ENCODE results near the gene CENPB. TPM values are rescaled to one million over a fixed set of nuclear protein-coding genes. Genes with fewer than 3 reads are reported as not detected.

CENPB gene
- total RNA-seq, 1 donor from 2014 or later: 173 TPM

GRCh38 chr20:3747471-3747870, 39.1 kb downstream of the CENPB start:
- DNase-seq (ENCODE audit: low spot score in 2 of 2): no peak
- H3K27me3 ChIP-seq: no peaks in the 10 kb centered on the region
- no peak overlapping the region for H3K27ac ChIP-seq
- intact Hi-C loops (cut with DNase I): no loop called here
- no peak overlapping the region for H3K4me3 ChIP-seq
- H3K36me3 ChIP-seq: no peaks in the 10 kb centered on the region
- peaks cover 3 to 8% of the 10 kb centered on the region in 2 donors for H3K4me1 ChIP-seq
- no peak for TF ChIP-seq CTCF (IDR thresholded peaks at IDR 0.05)
- no peaks in the 10 kb centered on the region for H3K9me3 ChIP-seq

GRCh38 chr20:3745686-3746173, 40.8 kb downstream of the CENPB start:
- Histone ChIP-seq H3K27ac (no peak overlapping the region), H3K36me3 (no peaks in the 10 kb centered on the region), H3K9me3 (no peaks in the 10 kb centered on the region), H3K4me1 (peaks cover 0 to 3% of the 10 kb centered on the region in 2 donors), H3K4me3 (no peak overlapping the region), H3K27me3 (no peaks in the 10 kb centered on the region)
- no peak for DNase-seq (ENCODE audit: low spot score in 2 of 2)
- intact Hi-C loops (cut with DNase I): no loop called here
- TF ChIP-seq CTCF (IDR thresholded peaks at IDR 0.05): no peak

- Histone ChIP-seq H3K9me3 (no peaks in the 10 kb centered on the region), H3K36me3 (no peaks in the 10 kb centered on the region), H3K4me1 (peaks cover 0 to 3% of the 10 kb centered on the region in 2 donors), H3K4me3 (peak overlapping the region in 1 of 2 donors; percentile 19), H3K27me3 (no peaks in the 10 kb centered on the region), H3K27ac (no peak overlapping the region)
- DNase-seq (ENCODE audit: low spot score in 2 of 2): peak in 1 of 2 donors; percentile 81
- intact Hi-C loops (cut with DNase I): no loop called here
- no peak for TF ChIP-seq CTCF (IDR thresholded peaks at IDR 0.05)
Measured at GRCh38 chr20:3744806-3745685, 41.5 kb downstream of the CENPB start.

GRCh38 chr20:3744037-3744436, 42.5 kb downstream of the CENPB start:
- Histone ChIP-seq H3K36me3 (no peaks in the 10 kb centered on the region), H3K27me3 (no peaks in the 10 kb centered on the region), H3K4me1 (no peaks in the 10 kb centered on the region), H3K4me3 (no peak overlapping the region), H3K27ac (no peak overlapping the region), H3K9me3 (no peaks in the 10 kb centered on the region)
- no peak for DNase-seq (ENCODE audit: low spot score in 2 of 2)
- no peak for TF ChIP-seq CTCF (IDR thresholded peaks at IDR 0.05)
- intact Hi-C loops (cut with DNase I): no loop called here

- intact Hi-C loops (cut with DNase I): no loop called here
- no peak for TF ChIP-seq CTCF (IDR thresholded peaks at IDR 0.05)
- no peaks in the 10 kb centered on the region for H3K9me3 ChIP-seq
Measured at GRCh38 chr20:3743251-3743650, 43.3 kb downstream of the CENPB start.

More at GRCh38 chr20:3743251-3743650, 43.3 kb downstream of the CENPB start:
- Histone ChIP-seq H3K27ac (no peak overlapping the region), H3K4me3 (no peak overlapping the region), H3K4me1 (no peaks in the 10 kb centered on the region), H3K36me3 (no peaks in the 10 kb centered on the region), H3K27me3 (no peaks in the 10 kb centered on the region)
- no peak for DNase-seq (ENCODE audit: low spot score in 2 of 2)

Measured in ascending aorta (tissue), 2 donors.